Vagina (tissue), 2 donors: Measurements from ENCODE around the gene PRIM1.

Experiments used
- CTCF ChIP-seq, 3 experiments: fragments of 450-650 bp in 2 of 3; fragments of 200-600 bp in 1 of 3; sonication (generic) in 1 of 3; IDR thresholded peaks; one replicate each; pipeline ENCODE4 v1.5.1; 2017 to 2019; ENCODE audit warnings: antibody characterized with exemption in 3 of 3, mild to moderate bottlenecking in 2 of 3, moderate library complexity in 2 of 3
- POLR2A ChIP-seq, 2 donors: fragments of 450-650 bp; IDR thresholded peaks; one replicate each; pipeline ENCODE4 v1.6.1; 2017; ENCODE audit warnings: antibody characterized with exemption in 2 of 2, mild to moderate bottlenecking in 2 of 2, moderate library complexity in 2 of 2
- POLR2AphosphoS5 ChIP-seq, 2 donors: sonication (generic); formaldehyde crosslinking; IDR thresholded peaks; one replicate each; pipeline ENCODE4 v1.9.0; 2017; ENCODE audit warnings: antibody characterized with exemption in 2 of 2, mild to moderate bottlenecking in 2 of 2, low read depth in 1 of 2; ENCODE audit not compliant: insufficient read depth in 1 of 2

DNA sequence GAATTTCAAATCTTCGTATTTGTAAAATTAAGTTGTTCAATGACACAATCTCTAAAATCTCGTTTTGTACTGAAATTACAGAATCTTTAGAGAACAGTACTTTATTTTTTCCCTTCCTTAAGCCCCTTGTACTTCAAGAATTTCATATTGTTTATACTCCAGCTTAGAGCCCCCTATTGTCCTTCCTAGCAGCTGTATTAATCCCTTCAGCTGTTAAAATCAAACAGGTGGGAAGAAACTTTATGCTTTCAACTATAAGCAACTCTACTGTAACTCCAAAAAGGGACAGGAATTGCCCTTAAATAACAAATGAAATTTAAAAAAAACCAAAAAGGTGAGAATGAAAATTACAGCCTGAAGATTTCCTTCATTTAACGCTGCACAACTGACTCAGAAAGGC lies 28.8 kb downstream of the PRIM1 start:
- no peak for TF ChIP-seq CTCF (IDR thresholded peaks at IDR 0.05)
- no peak for TF ChIP-seq POLR2AphosphoS5 (IDR thresholded peaks at IDR 0.05; ENCODE audit: insufficient read depth in 1 of 2, low read depth in 1 of 2)
- TF ChIP-seq POLR2A (IDR thresholded peaks at IDR 0.05) = no peak
